Liver (tissue), 9 donors: Measurements from ENCODE around the gene NAPB. TPM values are rescaled to one million over a fixed set of nuclear protein-coding genes. Genes with fewer than 3 reads are reported as not detected.

Experiments used
- DNase-seq: peaks from one replicate; pipeline ENCODE4 v3.0.0-alpha.2; 2017; ENCODE audit warnings: low spot score
- H3K27ac ChIP-seq, 2 donors: one replicate each; pipeline ENCODE4 v1.7.0; 2013; ENCODE audit warnings: inconsistent platforms in 2 of 2, low read length in 2 of 2, control low read depth in 1 of 2, low read depth in 1 of 2, mild to moderate bottlenecking in 1 of 2
- H3K27me3 ChIP-seq, 4 donors: one replicate each; pipeline versions ENCODE4 v1.6.1 to v1.7.0; 2013; ENCODE audit warnings: low read length in 3 of 4, inconsistent platforms in 1 of 4, mild to moderate bottlenecking in 1 of 4, moderate library complexity in 1 of 4; ENCODE audit not compliant: control insufficient read depth in 4 of 4, insufficient read depth in 4 of 4
- H3K36me3 ChIP-seq, 4 donors: one replicate each; pipeline versions ENCODE4 v1.6.1 to v1.7.0; 2013; ENCODE audit warnings: low read length in 3 of 4, mild to moderate bottlenecking in 3 of 4, low read depth in 1 of 4, moderate library complexity in 1 of 4; ENCODE audit not compliant: control insufficient read depth in 4 of 4, insufficient read depth in 3 of 4
- H3K4me1 ChIP-seq, 4 donors: one replicate each; pipeline versions ENCODE4 v1.6.1 to v1.7.0; 2013; ENCODE audit warnings: low read length in 3 of 4, mild to moderate bottlenecking in 3 of 4, moderate library complexity in 1 of 4; ENCODE audit not compliant: control insufficient read depth in 4 of 4, insufficient read depth in 4 of 4
- H3K4me3 ChIP-seq, 3 donors: one replicate each; pipeline versions ENCODE4 v1.6.1 to v1.7.0; 2013; ENCODE audit warnings: low read length in 3 of 3, control low read depth in 1 of 3, low read depth in 1 of 3, mild to moderate bottlenecking in 1 of 3
- H3K9ac ChIP-seq, 2 donors: one replicate each; pipeline ENCODE4 v1.7.0; 2013; ENCODE audit warnings: low read length in 2 of 2, mild to moderate bottlenecking in 2 of 2, moderate library complexity in 2 of 2, control low read depth in 1 of 2, low read depth in 1 of 2
- H3K9me3 ChIP-seq, 4 donors: one replicate each; pipeline versions ENCODE4 v1.6.1 to v1.7.0; 2013; ENCODE audit warnings: low read length in 3 of 4; ENCODE audit not compliant: control insufficient read depth in 4 of 4
- CTCF ChIP-seq: fragments of 150-350 bp; IDR thresholded peaks from 2 replicates; pipeline ENCODE4 v1.5.1; 2017; ENCODE audit warnings: improper control_type of control experiment, low read depth, low read length; ENCODE audit not compliant: missing input control
- EGR1 ChIP-seq, 2 donors: IDR thresholded peaks; 2 replicates each; pipeline ENCODE4 v1.6.1; 2016 to 2018; ENCODE audit warnings: antibody characterized with exemption in 2 of 2, low read depth in 2 of 2
- FOXA1 ChIP-seq: IDR thresholded peaks from 2 replicates; pipeline ENCODE4 v1.6.1; 2016; ENCODE audit warnings: antibody characterized with exemption
- FOXA2 ChIP-seq: IDR thresholded peaks from 2 replicates; pipeline ENCODE4 v1.6.1; 2016; ENCODE audit warnings: antibody characterized with exemption
- GABPA ChIP-seq, 2 donors: IDR thresholded peaks in 1 of 2; conservative IDR thresholded peaks in 1 of 2; 2 replicates each; pipeline ENCODE4 v1.6.1; 2016; ENCODE audit warnings: antibody characterized with exemption in 2 of 2, mild to moderate bottlenecking in 1 of 2, moderate library complexity in 1 of 2
- HNF4A ChIP-seq, 2 donors: conservative IDR thresholded peaks; 2 replicates each; pipeline ENCODE4 v1.6.1; 2016; ENCODE audit warnings: antibody characterized with exemption in 2 of 2, mild to moderate bottlenecking in 2 of 2
- HNF4G ChIP-seq: IDR thresholded peaks from 2 replicates; pipeline ENCODE4 v1.6.1; 2016; ENCODE audit warnings: antibody characterized with exemption
- JUND ChIP-seq, 2 donors: IDR thresholded peaks; 2 replicates each; pipeline ENCODE4 v1.6.1; 2016; ENCODE audit warnings: antibody characterized with exemption in 2 of 2
- NR2F2 ChIP-seq: IDR thresholded peaks from 2 replicates; pipeline ENCODE4 v1.6.1; 2016; ENCODE audit warnings: antibody characterized with exemption
- RAD21 ChIP-seq, 2 donors: IDR thresholded peaks; 2 replicates each; pipeline ENCODE4 v1.6.1; 2016; ENCODE audit warnings: antibody characterized with exemption in 2 of 2, mild to moderate bottlenecking in 2 of 2
- REST ChIP-seq: IDR thresholded peaks from 2 replicates; pipeline ENCODE4 v1.6.1; 2016; ENCODE audit warnings: antibody characterized with exemption, mild to moderate bottlenecking
- RXRA ChIP-seq, 2 donors: IDR thresholded peaks; 2 replicates each; pipeline ENCODE4 v1.6.1; 2017 to 2018; ENCODE audit warnings: antibody characterized with exemption in 2 of 2, mild to moderate bottlenecking in 1 of 2
- SP1 ChIP-seq: IDR thresholded peaks from 2 replicates; pipeline ENCODE4 v1.6.1; 2018; ENCODE audit warnings: antibody characterized with exemption, mild to moderate bottlenecking
- TAF1 ChIP-seq: conservative IDR thresholded peaks from 2 replicates; pipeline ENCODE4 v1.6.1; 2016; ENCODE audit warnings: antibody characterized with exemption, mild to moderate bottlenecking
- YY1 ChIP-seq: IDR thresholded peaks from 2 replicates; pipeline ENCODE4 v1.6.1; 2016; ENCODE audit warnings: antibody characterized with exemption, mild to moderate bottlenecking
- ZBTB33 ChIP-seq: IDR thresholded peaks from 2 replicates; pipeline ENCODE4 v1.6.1; 2016; ENCODE audit warnings: antibody characterized with exemption
- WGBS: extraction: QIAGEN DNeasy Blood & Tissue Kit; methylation state at CpG from one replicate; pipeline ENCODE4 v1.1.7; 2013; 5-methylcytosine and 5-hydroxymethylcytosine counted together
- polyA plus RNA-seq, 2 donors: library from polyadenylated mRNA; stranded (reverse) in 1 of 2; unstranded in 1 of 2; fragments of 200-250 nt in 1 of 2; fragments of >200 nt in 1 of 2; fragmentation: Nextera tagmentation in 1 of 2; extraction: Ambion mirVana in 1 of 2; gene quantifications; one replicate each; pipeline versions ENCODE4 v1.2.1 to v1.2.3, GENCODE V29; 2013 to 2015
- total RNA-seq, 2 donors: library from RNA; depleted of rRNA; stranded (reverse); fragments of >200 nt; gene quantifications; one replicate each; pipeline ENCODE4 v1.2.3, GENCODE V29; 2014
- TF ChIP-seq, protein P1 (sequence below): IDR thresholded peaks from 2 replicates; pipeline ENCODE4 v1.6.1; 2016; ENCODE audit warnings: antibody characterized with exemption
- TF ChIP-seq, protein P2 (sequence below): IDR thresholded peaks from 2 replicates; pipeline ENCODE4 v1.6.1; 2016; ENCODE audit warnings: antibody characterized with exemption
- donor health status: healthy.
- donor health status: healthy.
- donor health status: healthy.
- donor health status: healthy.
- donor health status: healthy.

Gene NAPB
- total and polyA plus RNA-seq, 4 donors, result 2.4 to 10.6 (median 4.5) TPM

GRCh38 chr20:23365390-23366165 lies 55.7 kb downstream of the NAPB start:
- Histone ChIP-seq H3K27ac (no peak overlapping the region), H3K9ac (no peak overlapping the region)

More at GRCh38 chr20:23365390-23366165, 55.7 kb downstream of the NAPB start:
- whole genome bisulfite sequencing, result 97% methylated on average over 65 of the region's 65 CpGs
- H3K4me3 ChIP-seq, result no peak overlapping the region
- H3K27me3 ChIP-seq, result no peaks in the 10 kb centered on the region
- peaks cover 7 to 50% (median 25%) of the 10 kb centered on the region in 4 donors for H3K4me1 ChIP-seq
- H3K9me3 ChIP-seq, result no peaks in the 10 kb centered on the region
- DNase-seq, result no peak
- H3K36me3 ChIP-seq, result peaks cover 0 to 26% (median 14%) of the 10 kb centered on the region in 4 donors
- TF ChIP-seq HNF4A (conservative IDR thresholded peaks at IDR 0.05) (no peak), CTCF (no peak), YY1 (no peak), FOXA1 (no peak), SP1 (no peak), RAD21 (IDR thresholded peaks at IDR 0.05) (no peak), EGR1 (IDR thresholded peaks at IDR 0.05; ENCODE audit: low read depth in 2 of 2) (no peak), NR2F2 (no peak), TAF1 (no peak), JUND (IDR thresholded peaks at IDR 0.05) (no peak), FOXA2 (no peak), REST (no peak), HNF4G (no peak), RXRA (IDR thresholded peaks at IDR 0.05) (no peak), GABPA (IDR thresholded peaks at IDR 0.05 in 1 of 2, conservative IDR thresholded peaks at IDR 0.05 in 1 of 2) (no peak), ZBTB33 (no peak)
- TF ChIP-seq, protein P1, sequence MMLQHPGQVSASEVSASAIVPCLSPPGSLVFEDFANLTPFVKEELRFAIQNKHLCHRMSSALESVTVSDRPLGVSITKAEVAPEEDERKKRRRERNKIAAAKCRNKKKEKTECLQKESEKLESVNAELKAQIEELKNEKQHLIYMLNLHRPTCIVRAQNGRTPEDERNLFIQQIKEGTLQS, result no peak
- TF ChIP-seq, protein P2, sequence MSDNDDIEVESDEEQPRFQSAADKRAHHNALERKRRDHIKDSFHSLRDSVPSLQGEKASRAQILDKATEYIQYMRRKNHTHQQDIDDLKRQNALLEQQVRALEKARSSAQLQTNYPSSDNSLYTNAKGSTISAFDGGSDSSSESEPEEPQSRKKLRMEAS, result no peak
